ENCODE results near the gene NMRK1. TPM values are rescaled to one million over a fixed set of nuclear protein-coding genes. Genes with fewer than 3 reads are reported as not detected.

The NMRK1 gene
- total RNA-seq, 1 donor from 2014 or later, result 7.9 TPM

- Mint-ChIP-seq H3K36me3 (no peaks in the 10 kb centered on the region), H3K4me1 (peaks cover 45% of the 10 kb centered on the region), H3K27ac (no peak overlapping the region), H3K9me3 (no peaks in the 10 kb centered on the region), H3K27me3 (ENCODE audit: low read depth) (no peaks in the 10 kb centered on the region), H3K4me3 (no peak overlapping the region)
- DNase-seq (ENCODE audit: low spot score in 2 of 2, unreplicated experiment in 2 of 2), result no peak
- TF ChIP-seq, protein P1, sequence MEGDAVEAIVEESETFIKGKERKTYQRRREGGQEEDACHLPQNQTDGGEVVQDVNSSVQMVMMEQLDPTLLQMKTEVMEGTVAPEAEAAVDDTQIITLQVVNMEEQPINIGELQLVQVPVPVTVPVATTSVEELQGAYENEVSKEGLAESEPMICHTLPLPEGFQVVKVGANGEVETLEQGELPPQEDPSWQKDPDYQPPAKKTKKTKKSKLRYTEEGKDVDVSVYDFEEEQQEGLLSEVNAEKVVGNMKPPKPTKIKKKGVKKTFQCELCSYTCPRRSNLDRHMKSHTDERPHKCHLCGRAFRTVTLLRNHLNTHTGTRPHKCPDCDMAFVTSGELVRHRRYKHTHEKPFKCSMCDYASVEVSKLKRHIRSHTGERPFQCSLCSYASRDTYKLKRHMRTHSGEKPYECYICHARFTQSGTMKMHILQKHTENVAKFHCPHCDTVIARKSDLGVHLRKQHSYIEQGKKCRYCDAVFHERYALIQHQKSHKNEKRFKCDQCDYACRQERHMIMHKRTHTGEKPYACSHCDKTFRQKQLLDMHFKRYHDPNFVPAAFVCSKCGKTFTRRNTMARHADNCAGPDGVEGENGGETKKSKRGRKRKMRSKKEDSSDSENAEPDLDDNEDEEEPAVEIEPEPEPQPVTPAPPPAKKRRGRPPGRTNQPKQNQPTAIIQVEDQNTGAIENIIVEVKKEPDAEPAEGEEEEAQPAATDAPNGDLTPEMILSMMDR (IDR thresholded peaks at IDR 0.05; ENCODE audit: unreplicated experiment), result no peak
Observed at GRCh38 chr9:75090579-75090978, 2.6 kb upstream of the NMRK1 start.

DNA sequence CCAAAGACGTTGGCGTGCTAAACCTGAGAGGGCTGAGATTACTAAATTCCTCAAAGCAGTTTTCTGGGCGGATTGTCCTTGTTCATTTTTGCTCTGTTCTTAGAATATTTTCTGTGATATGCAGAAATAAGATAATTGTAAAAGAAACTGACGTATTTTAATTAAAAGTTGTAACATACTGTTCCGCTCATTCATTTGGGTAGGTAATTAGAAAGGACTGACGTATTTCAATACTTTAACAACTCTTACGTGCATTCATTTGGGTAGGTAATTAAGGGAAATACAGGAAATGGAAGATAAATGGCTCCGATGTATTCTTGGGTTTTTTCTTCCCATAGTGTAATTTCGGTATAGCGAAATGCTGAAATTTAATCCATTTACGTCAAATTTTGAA, 1.4 kb upstream of the NMRK1 start:
- Mint-ChIP-seq H3K36me3 (no peaks in the 10 kb centered on the region), H3K9me3 (no peaks in the 10 kb centered on the region), H3K4me1 (peaks cover 40% of the 10 kb centered on the region), H3K4me3 (peak overlapping the region; percentile 96), H3K27me3 (ENCODE audit: low read depth) (no peaks in the 10 kb centered on the region), H3K27ac (peak overlapping the region; percentile 98)
- TF ChIP-seq, protein P1 (IDR thresholded peaks at IDR 0.05; ENCODE audit: unreplicated experiment), result no peak
- DNase-seq (ENCODE audit: low spot score in 2 of 2, unreplicated experiment in 2 of 2), result no peak

DNA sequence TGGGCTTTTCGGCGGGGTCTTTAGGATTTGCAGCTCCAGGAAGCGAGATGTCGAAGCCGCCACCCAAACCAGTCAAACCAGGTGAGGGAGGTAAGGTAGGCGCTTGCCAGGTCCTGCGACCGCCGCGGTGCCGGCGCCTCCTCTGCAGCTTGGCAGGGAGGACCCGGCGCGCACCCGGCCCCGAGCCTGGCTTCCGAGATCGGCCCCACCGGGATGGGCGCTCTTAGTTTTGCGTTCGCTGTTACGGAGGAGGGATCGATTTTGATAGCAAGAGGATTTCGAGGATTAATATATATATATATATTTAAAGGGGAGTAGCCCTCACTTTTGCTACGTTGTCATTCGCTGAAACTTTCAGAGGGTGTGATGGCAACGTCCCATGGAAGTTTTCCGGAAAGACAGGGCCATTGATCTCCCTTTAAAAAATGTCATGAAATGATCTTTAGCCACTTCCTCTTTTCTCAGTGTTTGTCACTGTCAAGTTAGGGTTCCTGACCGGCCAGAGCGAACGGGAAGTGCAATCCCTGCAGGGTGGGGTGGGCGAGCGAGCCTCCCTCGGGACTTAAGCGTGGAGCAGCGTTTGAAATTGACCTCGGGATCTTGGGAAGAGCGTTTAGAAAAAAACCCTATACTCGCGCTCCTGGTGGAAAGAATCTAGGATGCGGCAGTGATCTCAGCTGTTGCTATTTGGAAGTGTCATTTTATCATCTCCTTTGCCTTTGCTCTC, 854 bp upstream of the NMRK1 start:
- H3K4me3 Mint-ChIP-seq, result peak overlapping the region; percentile 96
- H3K4me1 Mint-ChIP-seq, result peaks cover 44% of the 10 kb centered on the region
- H3K27ac Mint-ChIP-seq, result peak overlapping the region; percentile 98
- no peaks in the 10 kb centered on the region for H3K27me3 Mint-ChIP-seq (ENCODE audit: low read depth)
- peak; percentile 45 to 49 for DNase-seq (ENCODE audit: low spot score in 2 of 2, unreplicated experiment in 2 of 2)
- TF ChIP-seq, protein P1 (IDR thresholded peaks at IDR 0.05; ENCODE audit: unreplicated experiment), result peak; percentile 21
- H3K9me3 Mint-ChIP-seq, result no peaks in the 10 kb centered on the region
- H3K36me3 Mint-ChIP-seq, result no peaks in the 10 kb centered on the region

DNA sequence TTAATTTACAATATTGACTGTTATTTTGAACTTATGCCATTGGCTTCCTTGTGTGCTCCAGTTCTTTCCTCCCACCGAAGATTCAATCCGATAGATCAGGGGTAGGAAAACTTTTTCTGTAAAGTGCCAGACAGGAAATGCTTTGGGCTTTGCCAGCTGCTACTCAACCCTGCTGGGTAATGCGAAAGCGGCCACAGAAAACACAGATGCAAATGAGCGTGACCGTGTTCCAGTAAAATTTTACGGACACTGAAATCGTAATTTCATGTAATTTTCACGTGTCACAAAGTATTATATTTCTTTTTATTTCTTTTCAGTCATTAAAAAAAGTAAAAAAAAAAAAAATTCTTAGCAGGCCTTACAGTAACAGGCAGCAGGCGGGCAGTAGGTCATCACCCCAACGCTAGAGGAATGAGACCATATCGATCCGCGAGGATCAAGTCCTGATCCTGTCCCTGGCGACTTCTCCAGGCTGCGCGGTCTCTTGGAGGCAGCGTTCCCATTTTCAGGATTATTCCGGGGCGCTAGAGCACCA, 599 bp downstream of the NMRK1 start:
- no peak for DNase-seq (ENCODE audit: low spot score in 2 of 2, unreplicated experiment in 2 of 2)

GRCh38 chr9:75086541-75087288, 1.2 kb downstream of the NMRK1 start:
- Mint-ChIP-seq H3K27ac (peak overlapping the region; percentile 66), H3K27me3 (ENCODE audit: low read depth) (no peaks in the 10 kb centered on the region), H3K4me1 (peaks cover 57% of the 10 kb centered on the region), H3K36me3 (no peaks in the 10 kb centered on the region), H3K9me3 (no peaks in the 10 kb centered on the region), H3K4me3 (peak overlapping the region; percentile 90)
- TF ChIP-seq, protein P1 (IDR thresholded peaks at IDR 0.05; ENCODE audit: unreplicated experiment), result no peak
- no peak for DNase-seq (ENCODE audit: low spot score in 2 of 2, unreplicated experiment in 2 of 2)

More for the DNA sequence above, 599 bp downstream of the NMRK1 start:
- no peaks in the 10 kb centered on the region for H3K9me3 Mint-ChIP-seq
- H3K4me1 Mint-ChIP-seq, result peaks cover 54% of the 10 kb centered on the region
- TF ChIP-seq, protein P1 (IDR thresholded peaks at IDR 0.05; ENCODE audit: unreplicated experiment), result no peak
- no peaks in the 10 kb centered on the region for H3K27me3 Mint-ChIP-seq (ENCODE audit: low read depth)
- H3K36me3 Mint-ChIP-seq, result no peaks in the 10 kb centered on the region
- H3K27ac Mint-ChIP-seq, result peak overlapping the region; percentile 87
- peak overlapping the region; percentile 90 for H3K4me3 Mint-ChIP-seq
